Left ventricle myocardium inferior (tissue), 1 donor: ENCODE results near the gene ODAD4. TPM values are rescaled to one million over a fixed set of nuclear protein-coding genes. Genes with fewer than 3 reads are reported as not detected.

Experiments used
- DNase-seq: peaks from one replicate; pipeline ENCODE4 v3.0.0-alpha.2; 2020
- H3K27ac ChIP-seq: fragments of 200-600 bp; replicated peaks from 2 replicates; pipeline ENCODE4 v1.8.0; 2021
- H3K27me3 ChIP-seq: fragments of 200-600 bp; 2 replicates; pipeline ENCODE4 v1.8.0; 2021; ENCODE audit warnings: low read depth
- H3K36me3 ChIP-seq: fragments of 200-600 bp; 2 replicates; pipeline ENCODE4 v1.8.0; 2021
- H3K4me1 ChIP-seq: fragments of 200-600 bp; 2 replicates; pipeline ENCODE4 v1.8.0; 2021
- H3K4me3 ChIP-seq: fragments of 200-600 bp; 2 replicates; pipeline ENCODE4 v1.8.0; 2021; ENCODE audit warnings: mild to moderate bottlenecking, moderate library complexity
- H3K9me3 ChIP-seq: fragments of 200-600 bp; replicated peaks from 2 replicates; pipeline ENCODE4 v1.8.0; 2021
- CTCF ChIP-seq: fragments of 200-600 bp; IDR thresholded peaks from 2 replicates; pipeline ENCODE4 v1.8.0; 2021; ENCODE audit warnings: antibody characterized with exemption, mild to moderate bottlenecking, borderline replicate concordance
- intact Hi-C: fragments of 100-400 bp; cut with micrococcal nuclease; formaldehyde crosslinking; loops from one replicate; pipeline ENCODE4 v1.11.0; 2022
- total RNA-seq: library from RNA; stranded (reverse); fragmentation: NEBNext Ultra II Directional; extraction: Animal tissue kit (Norgen Biotek cat#: 25700); gene quantifications from one replicate; pipeline ENCODE4 v1.2.1, GENCODE V29; 2021
- donor health status: DM: no; HTN: yes; CAD: no; lungs with severe emphysema.

ODAD4 gene
- total RNA-seq, 1 donor from 2014 or later, result 1.3 TPM

GRCh38 chr17:41974031-41974430, 43.6 kb downstream of the ODAD4 start:
- no peak for DNase-seq
- Histone ChIP-seq H3K27me3 (no peaks in the 10 kb centered on the region), H3K4me1 (peaks cover 34% of the 10 kb centered on the region), H3K4me3 (no peak overlapping the region), H3K27ac (no peak overlapping the region), H3K36me3 (peaks cover 86% of the 10 kb centered on the region), H3K9me3 (no peaks in the 10 kb centered on the region)
- intact Hi-C loops, result no loop called here
- no peak for TF ChIP-seq CTCF

GRCh38 chr17:41974658-41975057, 44.2 kb downstream of the ODAD4 start:
- no peak overlapping the region for H3K27ac ChIP-seq
- H3K36me3 ChIP-seq, result peaks cover 84% of the 10 kb centered on the region
- H3K27me3 ChIP-seq, result no peaks in the 10 kb centered on the region
- H3K4me3 ChIP-seq, result no peak overlapping the region
- intact Hi-C loops, result no loop called here
- peaks cover 34% of the 10 kb centered on the region for H3K4me1 ChIP-seq
- no peaks in the 10 kb centered on the region for H3K9me3 ChIP-seq
- no peak for TF ChIP-seq CTCF
- no peak for DNase-seq

- Histone ChIP-seq H3K4me3 (no peak overlapping the region), H3K36me3 (peaks cover 85% of the 10 kb centered on the region), H3K27me3 (no peaks in the 10 kb centered on the region), H3K4me1 (peaks cover 34% of the 10 kb centered on the region), H3K27ac (no peak overlapping the region), H3K9me3 (no peaks in the 10 kb centered on the region)
- no peak for DNase-seq
- intact Hi-C loops, result no loop called here
- no peak for TF ChIP-seq CTCF
Measured at GRCh38 chr17:41975099-41976083, 45.0 kb downstream of the ODAD4 start.

- intact Hi-C loops, result no loop called here
- no peaks in the 10 kb centered on the region for H3K9me3 ChIP-seq
- peaks cover 94% of the 10 kb centered on the region for H3K36me3 ChIP-seq
- H3K27me3 ChIP-seq, result no peaks in the 10 kb centered on the region
- peaks cover 34% of the 10 kb centered on the region for H3K4me1 ChIP-seq
- peak overlapping the region; percentile 27 for H3K27ac ChIP-seq
- no peak for TF ChIP-seq CTCF
- no peak overlapping the region for H3K4me3 ChIP-seq
- DNase-seq, result no peak
Measured at GRCh38 chr17:41976142-41976768, 45.8 kb downstream of the ODAD4 start.

- no peak for TF ChIP-seq CTCF
- Histone ChIP-seq H3K36me3 (peaks cover 95% of the 10 kb centered on the region), H3K9me3 (no peaks in the 10 kb centered on the region), H3K27ac (no peak overlapping the region), H3K27me3 (no peaks in the 10 kb centered on the region), H3K4me3 (no peak overlapping the region), H3K4me1 (peaks cover 17% of the 10 kb centered on the region)
- DNase-seq, result no peak
- intact Hi-C loops, result no loop called here
Measured at GRCh38 chr17:41977991-41978390, 47.6 kb downstream of the ODAD4 start.
